Stimulated activated CD4-positive, alpha-beta T cell treated with anti-CD3 and anti-CD28 coated beads, TNF-alpha, amount 100 ng/mL, for 24 hours (primary cell): Measurements from ENCODE around the gene EPB41L2.

Experiments
- DNase-seq, 3 experiments: peaks; one replicate each; pipeline ENCODE4 v3.0.0-alpha.2; 2020; ENCODE audit warnings: low read depth in 3 of 3

EPB41L2 gene

DNA sequence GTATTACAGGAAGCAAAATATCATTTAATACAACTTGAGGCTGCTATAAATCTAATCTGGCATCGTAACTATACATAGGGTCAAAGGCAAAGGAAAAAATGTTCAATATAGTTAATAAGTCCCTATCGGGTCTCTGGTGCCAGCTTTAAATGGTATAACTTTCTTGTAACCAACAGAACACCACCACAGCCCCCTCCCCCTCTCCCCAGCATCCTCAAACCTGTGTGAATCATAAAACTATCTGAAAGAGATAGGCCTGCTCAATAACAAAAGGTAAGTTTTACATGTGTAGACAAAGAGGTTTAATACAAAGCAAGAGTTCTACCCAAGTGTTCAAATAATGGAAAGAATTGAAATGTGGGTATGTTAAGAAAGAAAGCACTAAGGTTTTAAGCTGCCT lies 223.7 kb downstream of the EPB41L2 start:
- DNase-seq = no peak

GRCh38 chr6:130838951-130839350 lies 224.1 kb downstream of the EPB41L2 start:
- DNase-seq = no peak

DNA sequence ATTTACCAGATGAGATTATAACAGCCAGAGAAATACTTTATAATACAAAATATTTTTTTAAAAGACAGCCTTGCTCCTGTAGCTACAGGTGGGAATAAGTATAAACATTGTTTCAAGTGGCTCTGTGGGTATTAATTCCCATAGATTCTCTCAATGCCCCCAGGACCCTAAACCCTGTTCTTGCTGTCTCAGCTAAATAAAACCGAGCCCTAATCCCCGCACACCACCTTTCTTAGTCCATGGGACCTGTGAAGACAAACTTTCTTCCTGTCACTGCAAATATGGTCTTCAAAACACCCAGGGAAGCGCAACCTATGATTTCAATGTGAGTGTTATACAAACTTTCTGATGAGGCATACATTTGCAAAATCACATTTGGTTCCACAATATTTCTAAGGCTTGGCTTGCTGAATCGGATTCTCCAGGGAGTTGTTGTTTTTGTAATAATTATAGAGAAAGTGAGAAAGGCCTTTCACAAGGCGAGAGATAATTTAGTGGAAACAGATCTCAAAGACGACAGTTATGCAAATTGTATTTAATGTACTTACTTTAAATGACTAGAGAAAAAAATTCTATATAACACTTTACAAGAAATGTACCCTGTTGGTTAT lies 224.7 kb downstream of the EPB41L2 start:
- DNase-seq = no peak

DNA sequence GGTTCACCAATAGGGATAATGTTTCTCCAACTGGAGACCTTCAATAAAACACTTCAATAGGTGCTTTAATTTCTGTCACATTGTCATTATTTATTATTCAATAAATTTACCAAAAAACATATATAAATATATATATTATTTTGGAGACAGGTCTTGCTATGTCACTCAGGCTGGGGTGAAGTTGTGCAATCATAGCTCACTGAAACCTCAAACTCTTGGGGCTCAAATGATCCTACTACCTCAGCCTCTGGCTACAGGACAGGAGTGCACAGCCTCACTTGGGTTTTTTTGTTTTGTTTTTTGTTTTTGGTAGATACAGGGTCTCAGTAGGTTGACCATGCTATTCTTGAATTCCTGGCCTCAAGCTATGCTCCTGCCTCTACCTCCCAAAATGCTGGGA lies 226.0 kb downstream of the EPB41L2 start:
- no peak for DNase-seq

GRCh38 chr6:130836055-130836640 lies 226.9 kb downstream of the EPB41L2 start:
- DNase-seq = no peak

DNA sequence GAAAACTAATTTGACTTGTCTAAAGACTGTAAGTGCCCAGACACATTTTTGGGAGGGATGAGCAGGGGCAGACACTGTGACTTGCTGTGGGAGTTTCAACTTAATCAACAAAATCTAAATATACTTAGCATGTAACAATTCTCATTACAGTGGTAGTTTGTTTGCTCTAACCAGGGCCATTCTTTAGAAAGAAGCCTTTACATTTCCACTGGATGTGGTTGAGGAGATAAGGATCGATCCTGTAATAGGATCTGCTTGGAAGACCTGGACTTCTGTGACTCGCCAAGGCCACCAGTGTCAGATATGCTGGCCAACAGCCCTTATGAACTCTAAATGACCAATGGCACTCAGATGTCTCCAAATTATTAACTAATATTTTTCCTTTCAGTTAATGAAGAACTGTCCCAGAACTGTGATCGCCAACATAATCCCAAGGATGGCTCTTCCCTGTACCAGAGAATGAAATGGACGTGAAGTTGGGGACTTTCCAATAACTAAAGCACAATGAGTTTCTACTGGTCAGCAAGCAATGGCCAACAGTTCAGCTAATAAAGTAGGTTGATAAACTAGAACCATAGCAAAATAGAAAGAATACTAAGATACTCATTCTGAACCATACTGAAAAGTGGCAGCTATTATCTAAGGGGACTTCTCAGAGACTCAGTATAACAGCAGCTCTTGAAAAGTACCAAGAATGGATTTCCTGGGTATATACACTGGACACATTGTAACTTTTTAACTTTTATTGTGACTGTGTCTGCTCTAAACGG lies 228.4 kb downstream of the EPB41L2 start:
- DNase-seq = no peak

- no peak for DNase-seq
Observed at GRCh38 chr6:130833569-130833968, 229.5 kb downstream of the EPB41L2 start.

DNA sequence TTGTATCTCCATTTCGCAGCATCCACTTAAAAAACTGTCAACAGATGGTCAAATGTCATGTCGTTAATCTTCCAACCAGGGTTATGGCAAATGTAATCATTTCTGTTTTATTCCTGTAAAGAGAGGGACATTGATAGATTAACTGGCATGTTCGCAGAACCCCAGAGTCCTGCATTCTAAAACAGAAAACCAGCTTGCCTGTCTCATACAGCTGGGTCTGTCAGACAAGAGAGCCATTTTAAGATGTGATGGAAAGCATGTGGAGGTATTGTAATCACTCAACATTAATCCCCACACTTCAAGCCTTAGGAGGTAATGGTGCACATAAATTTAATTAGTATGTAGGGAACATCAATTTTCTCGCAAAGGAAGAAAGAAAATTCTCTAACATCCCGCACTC lies 231.4 kb downstream of the EPB41L2 start:
- no peak for DNase-seq

- no peak for DNase-seq
Observed at GRCh38 chr6:130829333-130829910, 233.6 kb downstream of the EPB41L2 start.

GRCh38 chr6:130827247-130828149 lies 235.5 kb downstream of the EPB41L2 start, which contains the start of gene SMLR1:
SMLR1 (plus strand) TSS chr6:130827406; CDS start chr6:130827414, 8 bp downstream.
- DNase-seq = no peak

GRCh38 chr6:130826442-130827246 lies 236.4 kb downstream of the EPB41L2 start:
- DNase-seq = no peak

- no peak for DNase-seq
Observed at GRCh38 chr6:130825772-130826441, 237.1 kb downstream of the EPB41L2 start.

DNA sequence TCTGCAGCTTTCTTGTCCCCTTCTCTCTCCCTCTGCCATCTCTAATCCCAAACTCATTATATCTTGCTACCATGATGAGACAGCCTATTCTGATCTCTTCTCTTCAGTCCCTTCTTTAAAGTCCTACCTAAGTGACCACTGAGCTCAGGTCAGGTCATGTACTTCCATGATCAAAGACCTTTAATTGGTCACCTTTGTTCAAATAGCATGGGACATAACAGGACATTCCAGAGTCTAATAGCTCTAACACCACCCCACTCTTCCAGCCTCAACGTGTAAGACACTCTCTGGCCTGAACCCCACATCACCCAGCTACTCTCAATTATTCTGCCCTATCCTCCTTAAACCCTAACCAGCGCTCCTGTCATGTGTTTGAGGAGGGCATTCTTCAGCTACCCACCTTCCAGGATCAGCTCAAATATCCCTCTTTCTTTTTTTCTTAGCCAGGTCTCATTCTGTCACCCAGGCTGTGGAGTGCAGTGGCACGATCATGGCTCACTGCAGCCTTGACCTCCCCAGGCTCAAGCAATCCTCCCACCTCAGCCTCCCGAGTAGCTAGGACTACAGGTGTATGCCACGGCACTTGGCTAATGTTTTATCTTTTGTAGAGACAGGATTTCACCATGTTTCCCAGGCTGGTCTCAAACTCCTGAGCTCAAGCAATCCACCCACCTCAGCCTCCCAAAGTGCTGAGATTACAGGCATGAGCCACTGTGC lies 237.9 kb downstream of the EPB41L2 start:
- no peak for DNase-seq

DNA sequence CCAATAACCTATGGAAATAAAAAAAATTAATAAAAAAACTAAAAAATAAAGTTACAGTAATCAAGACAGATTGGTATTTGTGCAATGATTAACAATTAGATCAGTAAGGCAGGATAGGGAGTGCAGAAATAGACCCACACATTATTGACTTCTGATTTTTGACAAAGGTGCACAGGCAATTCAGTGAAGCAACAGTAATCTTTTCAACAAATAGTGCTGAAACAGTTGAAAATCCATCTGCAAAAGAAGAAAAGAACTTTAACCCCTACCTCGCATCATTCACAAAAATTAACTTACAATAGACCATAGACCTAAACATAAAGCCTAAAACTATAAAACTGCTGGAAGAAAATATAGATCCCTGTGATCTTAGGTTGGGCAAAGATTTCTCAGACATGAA lies 240.3 kb downstream of the EPB41L2 start:
- DNase-seq = no peak

DNA sequence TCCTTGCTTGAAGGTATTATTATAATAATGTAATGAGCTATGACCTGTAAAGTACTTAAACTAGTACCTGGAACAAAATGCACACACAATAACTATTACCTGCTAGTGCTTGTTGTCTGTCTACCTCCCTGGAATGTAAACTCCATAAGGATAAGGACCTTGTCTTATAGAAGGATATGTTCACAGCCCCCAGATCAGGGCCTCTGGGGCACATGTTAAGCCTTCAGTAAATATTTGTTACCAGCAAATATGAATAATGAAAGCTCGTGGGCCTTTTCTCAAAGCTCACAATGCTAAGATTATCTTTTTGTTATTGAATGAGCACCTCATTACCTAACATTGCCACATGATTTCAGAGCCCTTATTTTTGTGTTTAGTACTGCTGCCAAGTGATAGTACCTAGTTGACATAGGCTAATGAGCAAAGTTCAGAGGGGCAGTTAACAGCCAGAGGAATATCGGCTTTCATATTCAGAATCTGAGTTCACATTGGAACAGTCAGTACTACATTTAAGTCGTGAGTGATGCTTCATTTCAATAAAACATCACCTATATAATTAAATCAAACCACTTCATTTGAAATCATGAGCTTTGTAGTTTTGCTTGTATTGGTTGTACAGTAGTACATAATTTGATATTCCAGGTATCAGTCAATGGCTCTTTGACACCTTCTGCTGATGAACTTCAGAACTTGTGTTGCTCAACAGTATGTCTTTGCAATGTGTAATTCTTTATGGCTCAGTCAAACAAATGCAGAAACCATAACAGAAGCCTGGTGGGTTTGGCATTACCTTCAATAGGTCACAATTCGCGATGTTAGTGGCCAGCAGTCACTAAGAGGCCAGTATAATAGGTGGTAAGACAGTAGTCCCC lies 247.6 kb downstream of the EPB41L2 start:
- DNase-seq = no peak

DNA sequence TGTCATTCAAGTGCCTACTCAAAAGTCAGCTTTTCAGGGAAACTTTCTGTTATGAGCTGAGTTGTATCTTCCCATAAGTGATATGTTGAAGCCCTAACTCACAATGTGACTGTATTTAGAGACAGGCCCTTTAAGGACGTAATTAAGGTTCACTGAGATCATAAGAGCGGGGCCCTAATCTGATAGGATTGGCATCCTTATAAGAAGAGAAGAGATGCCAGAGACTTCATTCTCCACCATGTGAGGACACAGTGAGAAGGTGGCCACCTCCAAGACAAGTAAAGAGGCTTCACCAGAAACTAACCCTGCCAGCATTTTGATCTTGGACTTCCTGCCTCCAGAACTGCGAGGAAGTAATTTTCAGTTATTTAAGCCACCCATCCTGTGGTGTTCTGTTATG lies 248.5 kb downstream of the EPB41L2 start:
- no peak for DNase-seq

- DNase-seq = no peak
Observed at GRCh38 chr6:130811932-130812331, 251.1 kb downstream of the EPB41L2 start.

GRCh38 chr6:130810307-130811030 lies 252.6 kb downstream of the EPB41L2 start:
- no peak for DNase-seq
